Mesendoderm (in vitro differentiated cells): ENCODE data around the gene DMAP1.

Experiments used
- DNase-seq: peaks from one replicate; pipeline ENCODE4 v3.0.0; 2013
- H2AK5ac ChIP-seq: 2 replicates; pipeline ENCODE4 v1.6.1; 2013; ENCODE audit warnings: low read length, inconsistent platforms
- H2BK120ac ChIP-seq: 2 replicates; pipeline ENCODE4 v1.6.1; 2013; ENCODE audit warnings: low read depth, mild to moderate bottlenecking, low read length, moderate library complexity, mixed read lengths
- H2BK15ac ChIP-seq: replicated peaks from 2 replicates; pipeline ENCODE4 v1.6.1; 2013; ENCODE audit warnings: low read depth, mild to moderate bottlenecking, moderate library complexity
- H2BK5ac ChIP-seq: 2 replicates; pipeline ENCODE4 v1.6.1; 2013; ENCODE audit warnings: low read length, inconsistent platforms
- H3K18ac ChIP-seq: 2 replicates; pipeline ENCODE4 v1.6.1; 2013; ENCODE audit warnings: mild to moderate bottlenecking, low read length, mixed read lengths
- H3K23ac ChIP-seq: one replicate; pipeline ENCODE4 v1.6.1; 2013; ENCODE audit warnings: low read length
- H3K27ac ChIP-seq: 2 replicates; pipeline ENCODE4 v1.5.1; 2013; ENCODE audit warnings: low read depth, mild to moderate bottlenecking, inconsistent platforms, low read length, moderate library complexity
- H3K27me3 ChIP-seq: 2 replicates; pipeline ENCODE4 v1.6.1; 2013; ENCODE audit warnings: low read length, control low read depth, mild to moderate bottlenecking, inconsistent platforms; ENCODE audit not compliant: insufficient read depth, poor library complexity
- H3K36me3 ChIP-seq: 2 replicates; pipeline ENCODE4 v1.6.1; 2013; ENCODE audit warnings: low read length, inconsistent platforms; ENCODE audit not compliant: control insufficient read depth, insufficient read depth
- H3K4ac ChIP-seq: one replicate; pipeline ENCODE4 v1.6.1; 2013; ENCODE audit warnings: low read depth, mild to moderate bottlenecking, low read length, moderate library complexity
- H3K4me1 ChIP-seq: 2 replicates; pipeline ENCODE4 v1.6.1; 2013; ENCODE audit warnings: low read depth, low read length, inconsistent platforms; ENCODE audit not compliant: control insufficient read depth
- H3K4me2 ChIP-seq: 2 replicates; pipeline ENCODE4 v1.6.1; 2013; ENCODE audit warnings: low read length
- H3K4me3 ChIP-seq: 2 replicates; pipeline ENCODE4 v1.5.1; 2013; ENCODE audit warnings: mild to moderate bottlenecking, low read length
- H3K56ac ChIP-seq: one replicate; pipeline ENCODE4 v1.6.1; 2013; ENCODE audit warnings: low read length
- H3K79me1 ChIP-seq: 2 replicates; pipeline ENCODE4 v1.6.1; 2013; ENCODE audit warnings: low read length, inconsistent platforms
- H3K79me2 ChIP-seq: 2 replicates; pipeline ENCODE4 v1.6.1; 2013; ENCODE audit warnings: mild to moderate bottlenecking, low read length; ENCODE audit not compliant: control insufficient read depth, insufficient read depth
- H3K9ac ChIP-seq: 2 replicates; pipeline ENCODE4 v1.6.1; 2013; ENCODE audit warnings: low read length, inconsistent platforms
- H4K5ac ChIP-seq: one replicate; pipeline ENCODE4 v1.6.1; 2013; ENCODE audit warnings: low read length
- H4K8ac ChIP-seq: one replicate; pipeline ENCODE4 v1.6.1; 2013; ENCODE audit warnings: low read depth, mild to moderate bottlenecking, control low read depth, low read length, moderate library complexity
- WGBS: extraction: QIAGEN DNeasy Blood & Tissue Kit; methylation state at CpG from one replicate; pipeline ENCODE4 v1.1.7; 2013; ENCODE audit warnings: low lambda C conversion rate, missing lambda C conversion rate; ENCODE audit not compliant: insufficient coverage; ENCODE audit errors: extremely low coverage; 5-methylcytosine and 5-hydroxymethylcytosine counted together

Gene DMAP1

DNA sequence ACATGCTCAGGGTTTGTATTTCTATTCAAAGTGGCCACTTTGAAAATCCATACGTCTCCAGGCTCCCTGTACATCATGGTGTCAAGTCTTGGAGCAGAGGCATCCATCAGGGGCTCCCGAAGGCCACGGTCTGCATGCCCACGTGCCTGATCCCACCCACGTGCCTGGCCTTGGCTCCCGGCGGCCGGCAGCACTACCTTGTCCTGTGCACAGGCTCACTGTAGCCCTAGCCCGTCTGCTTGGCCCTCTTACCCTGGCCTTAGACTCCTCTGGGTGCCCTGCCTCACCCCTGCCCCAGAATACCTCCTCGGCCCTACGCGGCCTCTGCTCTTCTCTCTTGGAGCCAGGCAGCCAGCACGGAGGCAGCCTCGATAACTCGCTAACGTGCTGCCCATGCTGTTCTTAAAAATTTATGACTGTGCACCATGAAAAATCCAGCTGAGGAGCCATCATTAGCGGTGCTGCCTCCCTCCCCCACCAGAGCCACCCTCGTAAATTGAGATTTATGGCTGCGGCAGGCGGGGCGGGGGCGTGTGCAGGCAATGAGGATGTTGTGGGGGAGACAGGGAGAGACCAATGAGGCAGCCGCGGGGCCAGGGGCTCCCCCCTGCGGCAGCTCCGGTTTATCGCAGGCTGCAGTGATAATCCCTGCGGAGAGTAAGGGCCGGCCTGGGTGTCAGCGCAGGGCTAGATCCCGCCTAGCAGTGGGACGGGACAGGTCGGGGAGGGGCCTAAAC, 24.6 kb downstream of the DMAP1 start:
- Histone ChIP-seq H3K27ac (no peak overlapping the region), H3K18ac (peak overlapping the region; percentile 60), H2AK5ac (no peak overlapping the region), H3K56ac (peak overlapping the region; percentile 19), H2BK120ac (no peak overlapping the region), H3K4me3 (no peak overlapping the region), H3K36me3 (no peaks in the 10 kb centered on the region), H3K4ac (no peak overlapping the region), H4K5ac (no peak overlapping the region), H3K79me2 (no peaks in the 10 kb centered on the region), H2BK15ac (no peak overlapping the region), H3K9ac (peak overlapping the region; percentile 18), H4K8ac (no peak overlapping the region), H3K79me1 (no peaks in the 10 kb centered on the region), H3K4me2 (no peak overlapping the region), H3K23ac (no peak overlapping the region), H3K27me3 (no peaks in the 10 kb centered on the region), H3K4me1 (peaks cover 32% of the 10 kb centered on the region), H2BK5ac (no peak overlapping the region)
- no CpG with 5 or more reads among the region's 33 CpGs for WGBS
- DNase-seq: peak; percentile 94

DNA sequence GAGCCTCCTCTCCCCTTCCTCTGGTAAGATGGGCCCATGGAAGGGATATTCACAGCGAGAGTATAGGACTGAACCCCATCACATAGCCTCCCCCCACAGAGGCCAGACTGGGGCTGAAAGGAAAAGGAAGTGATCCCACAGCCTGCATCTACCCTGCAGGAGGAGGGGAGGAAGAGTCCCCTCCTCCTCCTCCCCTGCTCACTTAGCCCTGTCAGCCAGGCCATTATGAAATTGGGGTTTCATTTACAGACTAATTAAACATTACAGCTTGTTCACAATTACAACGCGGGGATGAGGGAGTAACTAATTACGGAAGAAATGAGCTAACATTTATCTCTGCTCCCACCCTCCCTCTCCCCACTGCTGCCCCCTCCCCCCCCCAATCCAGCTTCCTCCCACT, 25.4 kb downstream of the DMAP1 start:
- Histone ChIP-seq H3K79me2 (no peaks in the 10 kb centered on the region), H2BK5ac (peak overlapping the region; percentile 74), H3K23ac (peak overlapping the region; percentile 91), H3K9ac (peak overlapping the region; percentile 59), H3K18ac (no peak overlapping the region), H2BK120ac (no peak overlapping the region), H2AK5ac (peak overlapping the region; percentile 87), H3K79me1 (no peaks in the 10 kb centered on the region), H3K4me2 (peak overlapping the region; percentile 8), H3K4me1 (peaks cover 32% of the 10 kb centered on the region), H3K36me3 (no peaks in the 10 kb centered on the region), H2BK15ac (no peak overlapping the region), H3K4ac (no peak overlapping the region), H3K27ac (peak overlapping the region; percentile 79), H4K5ac (no peak overlapping the region), H3K27me3 (no peaks in the 10 kb centered on the region), H3K4me3 (no peak overlapping the region), H4K8ac (no peak overlapping the region), H3K56ac (peak overlapping the region; percentile 76)
- no CpG with 5 or more reads among the region's 4 CpGs for WGBS
- DNase-seq: no peak

DNA sequence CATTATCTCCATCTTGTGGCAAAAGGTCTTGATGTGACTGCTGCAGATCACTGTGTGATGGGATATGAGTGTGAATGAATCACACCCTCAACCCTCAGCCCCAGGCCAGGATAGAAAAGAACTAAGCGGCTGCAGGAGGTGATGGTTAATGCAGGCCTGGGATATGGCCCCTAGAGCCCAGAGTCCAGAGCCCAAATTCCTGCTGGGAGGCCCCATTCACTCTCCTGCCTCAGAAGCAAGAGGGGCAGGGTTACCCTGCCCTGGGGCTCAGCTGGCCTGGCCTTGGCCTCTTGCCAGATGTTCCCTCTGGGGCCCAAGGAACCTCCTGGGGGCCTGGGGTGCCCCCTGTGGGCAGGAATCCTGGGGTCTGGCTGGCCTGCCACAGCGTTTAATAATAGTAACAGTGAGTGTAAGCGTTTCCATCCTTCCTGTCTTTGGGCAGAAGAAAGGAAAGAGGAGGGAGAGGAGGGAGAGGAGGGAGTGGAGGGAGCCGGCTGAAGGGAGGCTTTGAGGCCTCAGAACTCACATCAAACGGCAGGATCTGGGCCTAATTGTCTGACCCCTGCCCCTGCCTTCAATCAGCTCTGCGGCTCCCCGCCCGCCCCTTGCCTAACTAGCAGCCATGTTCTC, 26.2 kb downstream of the DMAP1 start:
- no CpG with 5 or more reads among the region's 8 CpGs for WGBS
- DNase-seq: peak; percentile 75
- peaks cover 35% of the 10 kb centered on the region for H3K4me1 ChIP-seq

DNA sequence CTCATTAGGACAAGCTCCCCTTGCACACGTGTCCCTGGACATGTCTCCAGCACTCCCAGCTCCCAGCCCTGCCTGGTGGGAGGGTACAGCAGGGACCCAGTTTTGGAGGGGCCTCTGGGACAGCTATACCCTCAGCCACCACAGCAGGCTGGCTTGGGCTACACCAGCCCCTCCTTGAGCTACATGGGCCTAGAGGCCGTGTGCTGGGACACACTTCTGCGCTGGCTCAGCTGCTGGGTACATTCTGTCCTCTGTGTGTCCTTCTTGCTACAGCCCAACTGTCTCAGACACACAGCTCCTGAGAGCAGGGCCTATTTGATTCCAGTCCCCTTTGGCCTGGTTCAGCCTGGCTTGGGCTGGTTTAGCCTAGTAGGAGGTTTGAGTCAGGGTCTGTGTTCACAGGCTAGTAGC, 26.7 kb downstream of the DMAP1 start:
- no peak overlapping the region for H2BK15ac ChIP-seq
- no CpG with 5 or more reads among the region's 3 CpGs for WGBS
- peak overlapping the region; percentile 95 for H2BK5ac ChIP-seq
- H3K4me3 ChIP-seq: no peak overlapping the region
- peak overlapping the region; percentile 69 for H3K23ac ChIP-seq
- H4K8ac ChIP-seq: no peak overlapping the region
- peak overlapping the region; percentile 48 for H2BK120ac ChIP-seq
- H3K4me2 ChIP-seq: no peak overlapping the region
- H3K27me3 ChIP-seq: no peaks in the 10 kb centered on the region
- H3K9ac ChIP-seq: peak overlapping the region; percentile 52
- H2AK5ac ChIP-seq: peak overlapping the region; percentile 99
- H3K79me2 ChIP-seq: no peaks in the 10 kb centered on the region
- H3K79me1 ChIP-seq: peaks cover 3% of the 10 kb centered on the region
- peak overlapping the region; percentile 36 for H4K5ac ChIP-seq
- H3K56ac ChIP-seq: peak overlapping the region; percentile 89
- H3K4ac ChIP-seq: peak overlapping the region; percentile 71
- DNase-seq: no peak
- peaks cover 38% of the 10 kb centered on the region for H3K4me1 ChIP-seq
- H3K27ac ChIP-seq: peak overlapping the region; percentile 79
- no peaks in the 10 kb centered on the region for H3K36me3 ChIP-seq
- H3K18ac ChIP-seq: peak overlapping the region; percentile 64

More for the DNA sequence above, 26.2 kb downstream of the DMAP1 start:
- Histone ChIP-seq H3K4ac (peak overlapping the region; percentile 71), H3K18ac (peak overlapping the region; percentile 64), H2BK5ac (peak overlapping the region; percentile 95), H3K4me3 (no peak overlapping the region), H3K79me2 (no peaks in the 10 kb centered on the region), H3K36me3 (no peaks in the 10 kb centered on the region), H3K27ac (peak overlapping the region; percentile 79), H2BK120ac (peak overlapping the region; percentile 48), H3K23ac (no peak overlapping the region), H4K8ac (no peak overlapping the region), H2AK5ac (peak overlapping the region; percentile 30), H3K27me3 (no peaks in the 10 kb centered on the region), H3K4me2 (no peak overlapping the region), H3K9ac (peak overlapping the region; percentile 52), H2BK15ac (no peak overlapping the region), H3K56ac (peak overlapping the region; percentile 89), H4K5ac (no peak overlapping the region), H3K79me1 (peaks cover 3% of the 10 kb centered on the region)

DNA sequence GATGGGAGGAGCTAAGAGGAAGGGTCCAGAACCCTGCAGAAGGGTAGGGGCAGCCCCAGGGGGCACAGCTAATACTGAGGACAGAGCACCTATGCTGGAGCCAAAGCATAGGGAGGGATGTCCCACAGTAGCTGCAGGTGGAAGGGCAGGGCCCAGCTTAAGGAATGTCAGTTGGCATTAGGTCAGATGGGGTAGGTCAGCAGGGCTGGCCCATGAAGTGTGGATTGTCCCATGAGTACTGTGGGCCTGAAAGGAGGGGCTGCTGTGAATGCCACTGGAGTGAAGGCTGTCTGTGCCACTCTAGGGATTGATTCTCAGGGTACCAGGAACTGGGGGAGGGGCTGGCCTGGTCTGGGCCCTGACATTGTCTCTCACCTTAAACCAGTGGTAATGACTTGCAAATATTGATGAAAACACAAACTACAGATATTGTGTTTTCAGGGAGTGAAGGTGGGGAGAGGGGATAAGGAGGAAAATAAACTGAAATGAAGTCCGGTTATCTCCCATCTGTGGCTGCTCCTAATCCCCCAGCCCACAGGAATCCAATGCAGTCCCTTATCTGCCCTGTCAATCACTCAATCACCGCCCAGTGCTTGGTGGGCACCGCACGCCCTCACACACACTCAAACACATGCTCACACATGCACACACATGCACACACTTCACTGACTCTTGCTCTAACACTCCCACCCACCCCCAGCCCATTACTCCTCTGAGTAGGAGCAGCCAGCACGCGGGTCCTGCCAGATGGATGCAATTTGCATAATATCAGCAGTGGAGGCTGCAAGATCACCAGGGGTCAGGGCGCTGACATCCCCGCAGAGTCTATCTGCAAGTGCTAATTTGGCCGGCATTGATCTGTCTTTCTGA, 27.8 kb downstream of the DMAP1 start:
- Histone ChIP-seq H3K18ac (no peak overlapping the region), H4K8ac (no peak overlapping the region), H2BK5ac (peak overlapping the region; percentile 95), H3K27ac (peak overlapping the region; percentile 79), H2BK15ac (no peak overlapping the region), H2AK5ac (peak overlapping the region; percentile 81), H3K4me3 (no peak overlapping the region), H3K9ac (peak overlapping the region; percentile 19), H3K4ac (no peak overlapping the region), H2BK120ac (no peak overlapping the region), H3K36me3 (no peaks in the 10 kb centered on the region), H3K27me3 (no peaks in the 10 kb centered on the region), H3K23ac (no peak overlapping the region), H4K5ac (no peak overlapping the region), H3K56ac (peak overlapping the region; percentile 89), H3K79me2 (no peaks in the 10 kb centered on the region), H3K4me2 (no peak overlapping the region), H3K79me1 (peaks cover 3% of the 10 kb centered on the region), H3K4me1 (peaks cover 39% of the 10 kb centered on the region)
- peak; percentile 79 for DNase-seq
- no CpG with 5 or more reads among the region's 9 CpGs for WGBS
